Progenitor cell of endocrine pancreas (in vitro differentiated cells): ENCODE results near the gene DNLZ. TPM values are rescaled to one million over a fixed set of nuclear protein-coding genes. Genes with fewer than 3 reads are reported as not detected.

ENCODE experiments used
- DNase-seq: peaks from one replicate; pipeline ENCODE4 v3.0.0; 2021; ENCODE audit warnings: low spot score; ENCODE audit not compliant: unreplicated experiment
- H3K27ac Mint-ChIP-seq: 2 replicates; pipeline ENCODE4 v1.8.0; 2021; ENCODE audit warnings: mild to moderate bottlenecking, moderate library complexity, mixed read lengths
- H3K27me3 Mint-ChIP-seq: 2 replicates; pipeline ENCODE4 v1.8.0; 2021; ENCODE audit warnings: mixed read lengths
- H3K36me3 Mint-ChIP-seq: 2 replicates; pipeline ENCODE4 v1.8.0; 2022; ENCODE audit warnings: mixed read lengths; ENCODE audit not compliant: insufficient read depth
- H3K4me1 Mint-ChIP-seq: 2 replicates; pipeline ENCODE4 v1.8.0; 2021; ENCODE audit warnings: low read depth, mixed read lengths
- H3K4me3 Mint-ChIP-seq: 2 replicates; pipeline ENCODE4 v1.8.0; 2021; ENCODE audit warnings: low read depth, mild to moderate bottlenecking, moderate library complexity, mixed read lengths
- H3K9me3 Mint-ChIP-seq: 2 replicates; pipeline ENCODE4 v1.8.0; 2021; ENCODE audit warnings: low read depth, mixed read lengths
- total RNA-seq: library from RNA; stranded (reverse); gene quantifications from 2 replicates; pipeline ENCODE4 v1.2.1, GENCODE V29; 2021
- TF ChIP-seq, protein P1 (sequence below): fragments of 200-600 bp; sonication (generic); IDR thresholded peaks from one replicate; pipeline ENCODE4 v1.5.0; 2021; ENCODE audit warnings: antibody characterized with exemption, mild to moderate bottlenecking; ENCODE audit not compliant: unreplicated experiment

Gene DNLZ
- total RNA-seq, 1 donor from 2014 or later = 16.2 TPM

DNA sequence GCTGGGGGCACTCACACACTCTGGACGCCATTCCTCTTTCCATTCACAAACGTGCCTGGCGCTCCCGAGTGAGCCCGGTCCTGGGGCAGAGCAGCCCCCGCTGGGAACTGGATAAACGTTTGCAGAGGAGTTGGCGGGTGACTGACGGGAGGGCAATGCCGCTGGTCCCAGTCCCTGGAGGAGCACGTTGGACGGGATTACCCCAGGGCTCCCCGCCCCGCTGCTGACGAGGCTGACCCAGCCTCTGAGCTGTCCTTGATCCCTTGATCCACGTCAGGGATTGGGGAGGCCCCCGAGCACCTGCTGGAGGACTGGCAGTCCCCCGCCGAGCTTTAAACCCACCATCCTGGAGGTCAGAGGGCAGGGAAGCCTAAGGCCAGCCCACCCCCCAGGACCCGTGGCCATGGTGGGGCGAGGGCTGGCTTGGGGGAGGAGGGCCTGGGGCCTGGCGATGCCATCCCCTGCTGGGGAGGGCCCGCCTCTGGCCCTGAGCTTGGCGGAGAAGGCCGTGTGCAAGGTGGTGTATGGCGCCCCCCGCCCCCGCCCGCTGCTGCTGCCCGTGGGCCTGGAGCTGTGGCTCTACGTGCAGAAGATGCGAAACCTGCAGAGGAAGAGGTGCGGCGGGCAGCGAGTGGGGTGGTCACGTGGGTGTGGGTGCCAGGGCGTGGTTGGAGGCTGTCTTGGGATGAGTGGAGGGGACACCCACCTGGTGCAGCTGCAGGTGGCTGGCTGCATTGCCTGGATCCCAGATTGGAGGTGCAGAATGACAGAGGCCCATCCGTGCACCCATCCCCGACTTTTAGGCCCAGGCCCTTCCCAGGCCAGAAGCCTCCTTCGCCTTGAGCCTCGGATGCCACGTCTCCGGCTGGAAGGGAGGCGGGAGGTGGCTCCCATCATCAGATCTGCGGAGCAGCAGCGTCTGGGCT lies 31.7 kb downstream of the DNLZ start:
- TF ChIP-seq, protein P1, sequence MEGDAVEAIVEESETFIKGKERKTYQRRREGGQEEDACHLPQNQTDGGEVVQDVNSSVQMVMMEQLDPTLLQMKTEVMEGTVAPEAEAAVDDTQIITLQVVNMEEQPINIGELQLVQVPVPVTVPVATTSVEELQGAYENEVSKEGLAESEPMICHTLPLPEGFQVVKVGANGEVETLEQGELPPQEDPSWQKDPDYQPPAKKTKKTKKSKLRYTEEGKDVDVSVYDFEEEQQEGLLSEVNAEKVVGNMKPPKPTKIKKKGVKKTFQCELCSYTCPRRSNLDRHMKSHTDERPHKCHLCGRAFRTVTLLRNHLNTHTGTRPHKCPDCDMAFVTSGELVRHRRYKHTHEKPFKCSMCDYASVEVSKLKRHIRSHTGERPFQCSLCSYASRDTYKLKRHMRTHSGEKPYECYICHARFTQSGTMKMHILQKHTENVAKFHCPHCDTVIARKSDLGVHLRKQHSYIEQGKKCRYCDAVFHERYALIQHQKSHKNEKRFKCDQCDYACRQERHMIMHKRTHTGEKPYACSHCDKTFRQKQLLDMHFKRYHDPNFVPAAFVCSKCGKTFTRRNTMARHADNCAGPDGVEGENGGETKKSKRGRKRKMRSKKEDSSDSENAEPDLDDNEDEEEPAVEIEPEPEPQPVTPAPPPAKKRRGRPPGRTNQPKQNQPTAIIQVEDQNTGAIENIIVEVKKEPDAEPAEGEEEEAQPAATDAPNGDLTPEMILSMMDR = no peak
- no peaks in the 10 kb centered on the region for H3K36me3 Mint-ChIP-seq
- no peak overlapping the region for H3K27ac Mint-ChIP-seq
- H3K9me3 Mint-ChIP-seq = no peaks in the 10 kb centered on the region
- no peak overlapping the region for H3K4me3 Mint-ChIP-seq
- peaks cover 4% of the 10 kb centered on the region for H3K4me1 Mint-ChIP-seq
- DNase-seq = no peak
- no peaks in the 10 kb centered on the region for H3K27me3 Mint-ChIP-seq

DNA sequence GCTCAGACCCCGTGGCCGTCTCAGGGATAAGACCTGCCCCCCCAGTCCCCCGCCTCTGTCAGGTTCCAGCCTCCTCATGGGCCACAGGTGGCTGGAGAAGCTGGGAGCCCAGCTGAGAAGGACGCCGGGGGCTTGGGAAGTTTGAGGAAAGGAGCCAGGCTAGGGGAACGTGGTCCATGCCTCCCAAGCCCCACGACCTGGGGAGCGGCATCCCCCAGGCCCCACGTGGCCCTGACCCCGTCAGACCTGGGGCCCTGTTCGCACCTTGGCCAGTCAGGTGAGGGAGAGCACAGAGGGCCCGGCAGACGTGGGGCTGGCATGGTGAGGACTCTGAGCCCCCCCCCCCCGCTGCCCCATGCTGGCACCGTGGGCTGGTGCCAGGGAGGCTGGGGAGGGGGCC lies 32.5 kb downstream of the DNLZ start:
- H3K27me3 Mint-ChIP-seq = no peaks in the 10 kb centered on the region
- H3K4me3 Mint-ChIP-seq = no peak overlapping the region
- DNase-seq = no peak
- no peaks in the 10 kb centered on the region for H3K9me3 Mint-ChIP-seq
- no peaks in the 10 kb centered on the region for H3K36me3 Mint-ChIP-seq
- peaks cover 6% of the 10 kb centered on the region for H3K4me1 Mint-ChIP-seq
- H3K27ac Mint-ChIP-seq = no peak overlapping the region
- TF ChIP-seq, protein P1 = no peak

DNA sequence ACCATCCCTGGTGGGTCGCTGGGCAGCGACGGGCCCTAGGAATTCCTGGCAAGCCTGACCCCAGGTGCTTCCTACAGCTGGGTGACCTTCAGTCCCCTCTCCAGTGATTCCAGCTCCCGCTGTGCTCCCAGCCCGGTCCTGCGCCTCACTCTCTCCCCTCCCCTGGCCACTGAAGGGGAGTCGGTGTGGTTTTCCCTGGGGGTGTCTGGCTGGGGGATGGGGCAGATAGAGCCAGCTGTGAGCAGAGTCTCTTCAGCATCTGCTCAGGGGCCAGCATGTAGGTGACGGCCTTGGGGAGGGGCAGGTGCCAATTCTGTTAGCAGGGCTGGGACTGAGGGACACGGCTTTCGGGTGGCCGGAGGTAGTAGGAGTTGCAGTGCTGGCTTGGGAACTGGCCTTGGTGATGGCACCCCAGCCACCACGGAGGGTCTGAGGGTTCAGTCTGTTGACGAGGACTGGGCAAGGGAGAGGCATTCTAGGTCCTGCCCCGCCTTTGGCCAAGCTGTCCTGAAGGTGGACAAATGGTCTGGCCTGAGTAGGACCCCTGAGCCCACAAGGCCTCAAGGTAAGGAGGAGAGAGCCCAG lies 33.0 kb downstream of the DNLZ start:
- H3K4me3 Mint-ChIP-seq = peak overlapping the region; percentile 37
- TF ChIP-seq, protein P1 = no peak
- no peaks in the 10 kb centered on the region for H3K9me3 Mint-ChIP-seq
- H3K27me3 Mint-ChIP-seq = no peaks in the 10 kb centered on the region
- no peaks in the 10 kb centered on the region for H3K36me3 Mint-ChIP-seq
- no peak for DNase-seq
- H3K27ac Mint-ChIP-seq = no peak overlapping the region
- H3K4me1 Mint-ChIP-seq = peaks cover 6% of the 10 kb centered on the region

DNA sequence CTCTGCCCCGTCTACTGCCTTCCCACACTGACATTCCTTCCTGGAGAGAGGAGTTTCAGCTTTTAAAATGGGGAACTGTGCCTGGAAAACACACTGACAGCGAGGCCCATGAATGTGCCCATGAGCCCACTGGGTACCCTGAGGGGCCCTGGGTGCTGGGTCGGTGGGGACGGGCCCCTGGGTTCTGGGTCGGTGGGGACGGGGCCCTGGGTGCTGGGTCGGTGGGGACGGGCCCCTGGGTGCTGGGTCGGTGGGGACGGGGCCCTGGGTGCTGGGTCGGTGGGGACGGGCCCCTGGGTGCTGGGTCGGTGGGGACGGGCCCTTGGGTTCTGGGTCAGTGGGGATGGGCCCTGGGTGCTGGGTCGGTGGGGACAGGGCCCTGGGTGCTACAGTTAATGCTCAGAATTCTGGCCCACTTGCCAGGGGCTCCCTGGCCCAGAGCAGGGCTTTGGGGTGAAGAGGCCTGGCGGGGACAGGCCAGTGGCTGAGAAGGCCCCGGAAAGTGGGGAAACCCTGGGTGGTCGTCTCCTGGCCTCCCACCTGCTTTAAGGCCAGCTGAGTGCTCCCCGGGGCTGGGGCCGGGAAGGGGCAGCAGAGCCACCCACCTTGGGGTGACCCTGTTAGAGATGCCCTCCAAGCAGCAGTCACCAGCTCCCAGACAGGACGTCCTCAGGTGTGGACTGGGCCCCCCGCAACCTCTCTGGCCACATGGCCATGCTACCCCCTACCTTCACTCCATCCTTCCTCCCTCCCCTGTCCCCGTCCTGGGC lies 33.7 kb downstream of the DNLZ start:
- Mint-ChIP-seq H3K4me1 (peaks cover 6% of the 10 kb centered on the region), H3K9me3 (no peaks in the 10 kb centered on the region), H3K27me3 (no peaks in the 10 kb centered on the region), H3K4me3 (no peak overlapping the region), H3K36me3 (no peaks in the 10 kb centered on the region), H3K27ac (no peak overlapping the region)
- no peak for DNase-seq
- TF ChIP-seq, protein P1 = no peak

DNA sequence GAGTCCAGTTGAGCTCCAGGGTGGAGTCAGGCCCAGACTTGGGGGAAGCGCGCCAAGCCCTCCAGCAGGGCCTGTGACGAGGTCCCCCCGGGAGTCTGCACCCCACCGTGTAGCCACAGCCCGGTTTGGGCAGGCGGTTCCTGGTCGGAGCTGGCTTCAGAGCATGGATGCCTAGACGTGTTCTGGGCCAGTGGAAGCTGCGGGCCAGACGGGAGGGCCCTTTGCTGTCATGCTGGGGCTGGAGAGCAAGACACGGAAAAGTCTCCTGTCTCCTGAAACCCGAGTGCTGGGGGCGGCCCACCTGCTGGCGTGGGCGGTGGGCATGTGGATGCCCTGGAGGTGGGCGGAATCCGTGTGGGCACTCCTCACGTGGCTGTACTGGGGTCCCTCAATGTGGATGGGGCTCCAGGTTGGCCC lies 34.3 kb downstream of the DNLZ start:
- no peak overlapping the region for H3K27ac Mint-ChIP-seq
- TF ChIP-seq, protein P1 = no peak
- H3K4me3 Mint-ChIP-seq = peak overlapping the region; percentile 73
- H3K36me3 Mint-ChIP-seq = no peaks in the 10 kb centered on the region
- H3K27me3 Mint-ChIP-seq = no peaks in the 10 kb centered on the region
- no peak for DNase-seq
- H3K9me3 Mint-ChIP-seq = no peaks in the 10 kb centered on the region
- H3K4me1 Mint-ChIP-seq = peaks cover 6% of the 10 kb centered on the region
